HL-60 (cell line): ENCODE data around the gene FMNL3.

Experiments
- DNase-seq, 2 experiments: peaks; one replicate each; pipeline ENCODE4 v3.0.0-alpha.2; 2010 to 2020; ENCODE audit warnings: low read depth in 1 of 2, low spot score in 1 of 2
- H3K27ac ChIP-seq: fragments of 250-450 bp; sonication (Bioruptor Pico); replicated peaks from 2 replicates; pipeline ENCODE4 v1.5.1; 2020; ENCODE audit warnings: mild to moderate bottlenecking, moderate library complexity
- H3K27me3 ChIP-seq: fragments of 250-450 bp; sonication (Bioruptor Pico); 2 replicates; pipeline ENCODE4 v1.5.1; 2021; ENCODE audit warnings: mild to moderate bottlenecking, moderate library complexity; ENCODE audit not compliant: insufficient read depth, poor library complexity, severe bottlenecking
- H3K4me3 ChIP-seq: replicated peaks from 2 replicates; pipeline ENCODE4 v1.5.1; 2011; ENCODE audit warnings: mild to moderate bottlenecking, control low read depth, low read length; ENCODE audit not compliant: insufficient read depth
- GABPA ChIP-seq: IDR thresholded peaks from 2 replicates; pipeline ENCODE4 v1.6.1; 2012; ENCODE audit warnings: low read depth
- POLR2AphosphoS5 ChIP-seq: IDR thresholded peaks from 2 replicates; pipeline ENCODE4 v1.6.1; 2012; ENCODE audit warnings: low read depth
- SPI1 ChIP-seq: IDR thresholded peaks from 2 replicates; pipeline ENCODE4 v1.6.1; 2012; ENCODE audit warnings: low read depth, mild to moderate bottlenecking, borderline replicate concordance
- TF ChIP-seq, protein P1 (sequence below): IDR thresholded peaks from one replicate; pipeline ENCODE4 v1.5.1; 2011; ENCODE audit warnings: low read length, control low read depth, inconsistent platforms; ENCODE audit not compliant: insufficient read depth
- TF ChIP-seq, protein P2 (sequence below): IDR thresholded peaks from 2 replicates; pipeline ENCODE4 v1.6.1; 2012; ENCODE audit warnings: low read depth; ENCODE audit not compliant: insufficient replicate concordance

FMNL3 gene

DNA sequence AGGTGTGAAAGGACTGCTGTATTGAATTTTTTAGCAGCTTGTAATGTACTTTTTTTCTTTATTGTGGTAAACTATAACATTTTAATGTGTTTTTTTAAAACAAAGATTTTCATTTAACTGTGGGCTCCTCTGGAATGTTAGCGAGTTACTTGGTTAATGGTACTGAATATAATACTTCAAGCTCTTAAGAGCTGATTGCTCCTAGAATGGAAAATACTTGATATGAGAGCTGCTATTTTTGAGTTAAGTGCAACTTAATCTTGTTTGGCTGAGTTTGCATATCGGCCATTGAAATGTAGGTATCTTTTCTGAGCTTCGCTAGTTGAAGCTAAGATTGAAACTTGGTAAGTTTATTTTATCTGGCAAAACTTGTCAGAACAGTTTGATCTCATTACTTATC is 41.6 kb upstream of the FMNL3 start:
- no peak overlapping the region for H3K4me3 ChIP-seq
- H3K27ac ChIP-seq = no peak overlapping the region
- TF ChIP-seq SPI1 (no peak), POLR2AphosphoS5 (no peak)
- TF ChIP-seq, protein P1, sequence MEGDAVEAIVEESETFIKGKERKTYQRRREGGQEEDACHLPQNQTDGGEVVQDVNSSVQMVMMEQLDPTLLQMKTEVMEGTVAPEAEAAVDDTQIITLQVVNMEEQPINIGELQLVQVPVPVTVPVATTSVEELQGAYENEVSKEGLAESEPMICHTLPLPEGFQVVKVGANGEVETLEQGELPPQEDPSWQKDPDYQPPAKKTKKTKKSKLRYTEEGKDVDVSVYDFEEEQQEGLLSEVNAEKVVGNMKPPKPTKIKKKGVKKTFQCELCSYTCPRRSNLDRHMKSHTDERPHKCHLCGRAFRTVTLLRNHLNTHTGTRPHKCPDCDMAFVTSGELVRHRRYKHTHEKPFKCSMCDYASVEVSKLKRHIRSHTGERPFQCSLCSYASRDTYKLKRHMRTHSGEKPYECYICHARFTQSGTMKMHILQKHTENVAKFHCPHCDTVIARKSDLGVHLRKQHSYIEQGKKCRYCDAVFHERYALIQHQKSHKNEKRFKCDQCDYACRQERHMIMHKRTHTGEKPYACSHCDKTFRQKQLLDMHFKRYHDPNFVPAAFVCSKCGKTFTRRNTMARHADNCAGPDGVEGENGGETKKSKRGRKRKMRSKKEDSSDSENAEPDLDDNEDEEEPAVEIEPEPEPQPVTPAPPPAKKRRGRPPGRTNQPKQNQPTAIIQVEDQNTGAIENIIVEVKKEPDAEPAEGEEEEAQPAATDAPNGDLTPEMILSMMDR = no peak
- TF ChIP-seq, protein P2, sequence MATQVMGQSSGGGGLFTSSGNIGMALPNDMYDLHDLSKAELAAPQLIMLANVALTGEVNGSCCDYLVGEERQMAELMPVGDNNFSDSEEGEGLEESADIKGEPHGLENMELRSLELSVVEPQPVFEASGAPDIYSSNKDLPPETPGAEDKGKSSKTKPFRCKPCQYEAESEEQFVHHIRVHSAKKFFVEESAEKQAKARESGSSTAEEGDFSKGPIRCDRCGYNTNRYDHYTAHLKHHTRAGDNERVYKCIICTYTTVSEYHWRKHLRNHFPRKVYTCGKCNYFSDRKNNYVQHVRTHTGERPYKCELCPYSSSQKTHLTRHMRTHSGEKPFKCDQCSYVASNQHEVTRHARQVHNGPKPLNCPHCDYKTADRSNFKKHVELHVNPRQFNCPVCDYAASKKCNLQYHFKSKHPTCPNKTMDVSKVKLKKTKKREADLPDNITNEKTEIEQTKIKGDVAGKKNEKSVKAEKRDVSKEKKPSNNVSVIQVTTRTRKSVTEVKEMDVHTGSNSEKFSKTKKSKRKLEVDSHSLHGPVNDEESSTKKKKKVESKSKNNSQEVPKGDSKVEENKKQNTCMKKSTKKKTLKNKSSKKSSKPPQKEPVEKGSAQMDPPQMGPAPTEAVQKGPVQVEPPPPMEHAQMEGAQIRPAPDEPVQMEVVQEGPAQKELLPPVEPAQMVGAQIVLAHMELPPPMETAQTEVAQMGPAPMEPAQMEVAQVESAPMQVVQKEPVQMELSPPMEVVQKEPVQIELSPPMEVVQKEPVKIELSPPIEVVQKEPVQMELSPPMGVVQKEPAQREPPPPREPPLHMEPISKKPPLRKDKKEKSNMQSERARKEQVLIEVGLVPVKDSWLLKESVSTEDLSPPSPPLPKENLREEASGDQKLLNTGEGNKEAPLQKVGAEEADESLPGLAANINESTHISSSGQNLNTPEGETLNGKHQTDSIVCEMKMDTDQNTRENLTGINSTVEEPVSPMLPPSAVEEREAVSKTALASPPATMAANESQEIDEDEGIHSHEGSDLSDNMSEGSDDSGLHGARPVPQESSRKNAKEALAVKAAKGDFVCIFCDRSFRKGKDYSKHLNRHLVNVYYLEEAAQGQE = no peak
- no peak for DNase-seq
- H3K27me3 ChIP-seq = no peaks in the 10 kb centered on the region

DNA sequence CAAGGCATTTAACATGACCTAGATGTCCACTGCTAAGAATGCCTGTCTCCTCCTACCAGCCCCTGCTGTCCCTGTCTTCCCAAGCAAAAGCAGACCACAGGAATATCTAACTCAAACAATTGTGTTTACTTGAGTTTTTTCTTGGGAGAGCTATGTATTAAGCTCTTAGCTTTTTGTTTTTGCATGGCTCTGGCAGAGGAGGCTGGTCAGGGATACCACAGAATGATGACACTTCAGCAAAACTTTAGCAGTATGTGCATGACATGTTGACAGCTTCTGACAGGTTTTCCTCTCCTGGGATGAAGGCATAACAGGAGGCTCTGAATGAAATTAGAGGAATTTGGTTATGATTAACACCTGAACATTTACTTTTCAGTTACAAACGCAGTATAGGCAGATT is 41.1 kb upstream of the FMNL3 start:
- Histone ChIP-seq H3K27ac (no peak overlapping the region), H3K27me3 (no peaks in the 10 kb centered on the region), H3K4me3 (no peak overlapping the region)
- TF ChIP-seq, protein P1 = no peak
- TF ChIP-seq POLR2AphosphoS5 (no peak), SPI1 (no peak), GABPA (no peak)
- TF ChIP-seq, protein P2 = no peak
- DNase-seq = no peak

DNA sequence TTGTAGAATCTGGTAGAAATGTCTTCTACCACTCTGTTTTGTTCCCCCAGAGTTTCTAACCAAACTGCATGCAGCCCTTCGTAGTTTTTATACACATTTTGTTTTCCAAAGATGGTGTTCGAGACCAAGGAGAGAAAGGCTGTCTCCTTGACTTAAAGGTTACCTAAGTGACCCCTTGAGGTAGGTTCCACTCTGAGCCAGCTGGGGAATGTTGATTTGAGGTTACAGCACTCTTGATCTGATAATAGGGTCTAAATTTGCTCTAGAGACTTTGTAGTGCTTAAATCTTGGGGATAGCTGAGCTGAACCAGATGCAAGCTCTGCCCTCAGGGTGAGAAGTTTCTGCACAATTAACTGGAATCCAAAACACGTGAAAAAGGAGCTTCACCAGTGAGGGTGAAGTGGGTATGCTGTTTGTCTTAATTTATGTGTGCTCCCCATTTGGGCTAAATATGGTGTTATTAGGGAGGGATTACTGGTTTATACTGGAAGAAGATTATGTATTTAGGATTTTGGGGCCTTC is 37.2 kb upstream of the FMNL3 start:
- DNase-seq = no peak
- TF ChIP-seq SPI1 (no peak), GABPA (no peak)
- TF ChIP-seq, protein P2 = no peak
- TF ChIP-seq, protein P1 = no peak
- Histone ChIP-seq H3K27me3 (no peaks in the 10 kb centered on the region), H3K4me3 (no peak overlapping the region), H3K27ac (no peak overlapping the region)
